ENCODE measurements around the gene VAMP5.

Gene VAMP5

DNA sequence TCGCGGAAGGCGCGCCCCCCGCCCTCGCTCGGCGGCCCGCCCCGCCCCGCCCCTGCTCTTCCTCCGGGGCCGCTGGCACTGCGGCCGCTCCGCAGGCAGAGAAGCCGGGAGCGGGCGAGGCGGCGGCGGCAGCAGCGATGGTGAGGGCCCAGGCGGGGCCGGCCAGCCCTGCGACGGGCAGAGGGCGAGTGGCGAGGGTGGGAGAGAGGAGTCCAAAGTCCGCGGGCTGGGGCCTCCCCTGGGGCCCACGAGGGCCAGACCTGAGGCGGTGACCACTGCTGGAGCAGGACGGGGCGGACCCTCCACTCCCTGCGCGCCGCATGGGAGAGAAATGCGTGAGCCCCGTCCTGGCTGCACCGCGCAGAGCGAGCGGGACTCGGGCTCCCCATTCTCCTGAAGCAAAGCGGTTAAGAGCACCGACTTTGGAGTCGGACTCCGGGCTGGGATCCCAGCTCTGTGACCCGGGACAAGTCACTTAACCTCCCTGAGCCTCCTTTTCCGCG is at the start of gene VAMP5:
Gene VAMP5, plus strand, starts transcription at position 78 of the 503 bp plus-strand sequence. Its CDS starts 60 bp downstream, at position 138.
- peak within 1 kb of the TSS; percentile 68 for H3K4me3 ChIP-seq (ENCODE audit: low read length)
- peak; percentile 17 for DNase-seq (ENCODE audit: low read depth)

DNA sequence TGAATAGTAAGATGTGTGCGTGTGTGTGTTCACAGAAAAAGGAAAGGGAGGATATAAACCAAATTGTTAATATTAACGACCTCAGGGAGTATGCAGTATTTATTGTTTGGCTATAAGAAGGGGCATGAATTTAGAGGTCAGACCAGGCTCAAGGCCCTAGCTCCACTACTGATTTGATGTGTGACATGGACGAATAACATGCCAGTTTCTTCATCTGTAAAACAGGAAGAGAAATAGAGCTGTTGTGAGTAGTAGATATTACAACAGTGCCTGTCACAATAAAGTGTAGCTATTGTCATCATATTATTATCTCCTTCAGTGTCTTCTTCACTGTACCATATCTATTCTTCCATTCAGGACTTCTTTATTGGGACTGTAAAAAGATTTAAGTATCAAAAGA is 49.4 kb upstream of the VAMP5 start:
- H3K4me3 ChIP-seq (ENCODE audit: low read length): no peak overlapping the region
- no peak for DNase-seq (ENCODE audit: low read depth)
- TF ChIP-seq CTCF (conservative IDR thresholded peaks at IDR 0.05; ENCODE audit: low read length): no peak

More for the DNA sequence above, at the start of gene VAMP5:
- no peak for TF ChIP-seq CTCF (conservative IDR thresholded peaks at IDR 0.05; ENCODE audit: low read length)

DNA sequence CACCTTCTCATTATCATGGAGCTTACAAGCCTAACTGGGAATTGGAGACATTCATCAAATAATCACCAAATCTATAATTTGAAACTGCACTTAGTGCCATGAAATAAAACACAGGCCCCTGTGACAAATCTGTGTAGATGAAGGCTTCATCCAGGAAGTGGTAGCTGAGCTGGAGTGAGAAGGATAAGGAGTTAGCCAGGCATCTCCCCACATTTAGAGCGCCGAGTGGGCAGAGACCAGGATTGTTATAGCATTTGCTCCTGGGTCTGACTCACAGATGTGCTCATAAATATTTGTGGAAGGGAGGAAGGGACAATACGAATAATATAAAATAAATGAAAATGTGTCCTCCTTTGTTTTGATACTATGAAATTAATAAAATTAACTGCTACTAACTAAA is 47.8 kb upstream of the VAMP5 start:
- TF ChIP-seq CTCF (conservative IDR thresholded peaks at IDR 0.05; ENCODE audit: low read length): no peak
- H3K4me3 ChIP-seq (ENCODE audit: low read length): no peak overlapping the region
- DNase-seq (ENCODE audit: low read depth): peak; percentile 71

DNA sequence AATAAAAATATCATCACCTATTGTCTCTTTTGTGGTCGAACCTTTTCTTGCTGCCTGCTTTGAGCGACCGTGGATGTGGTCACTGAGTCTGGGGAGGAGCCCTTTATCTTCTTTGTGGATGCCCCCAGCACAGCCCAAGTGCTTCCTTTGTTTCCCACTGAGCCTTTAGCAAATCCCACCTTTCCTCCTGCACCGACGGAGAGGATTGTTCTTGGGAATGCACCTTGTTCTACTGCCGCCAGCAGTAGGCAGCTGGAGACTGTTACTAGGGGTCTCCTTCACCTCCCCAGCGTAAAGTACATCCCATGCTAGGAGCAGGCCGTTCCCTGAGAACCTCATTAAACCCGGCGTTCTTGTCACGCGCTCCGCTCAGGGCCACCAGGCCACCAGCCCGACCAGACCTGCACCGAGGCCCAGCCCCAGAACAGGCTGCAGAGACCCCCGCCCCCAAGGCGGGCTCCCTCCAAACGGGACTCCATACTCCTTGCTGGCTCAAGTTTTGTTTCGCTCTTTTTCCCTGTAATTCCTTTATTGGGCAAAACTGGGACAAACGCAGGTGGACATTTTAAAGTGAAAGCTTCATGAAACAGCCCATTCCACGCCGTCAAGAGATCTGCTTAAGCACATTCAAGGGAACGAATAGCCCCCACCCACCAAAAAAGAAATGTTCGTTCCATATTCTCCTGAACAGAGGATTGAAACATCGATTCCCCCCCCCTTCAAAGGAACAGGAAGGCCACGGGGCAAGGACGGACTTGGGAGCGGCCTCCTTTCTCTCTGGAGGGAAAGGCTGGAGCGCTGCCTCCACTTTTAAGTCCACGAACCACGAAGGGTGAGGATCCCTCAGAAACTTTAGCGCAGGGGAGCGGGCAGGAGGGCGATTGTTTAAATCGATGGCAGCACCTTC is 46.4 kb upstream of the VAMP5 start:
- peak overlapping the region; percentile 99 for H3K4me3 ChIP-seq (ENCODE audit: low read length)
- peak; percentile 36 for DNase-seq (ENCODE audit: low read depth)
- no peak; the same call in 1 of the 2 replicates for TF ChIP-seq CTCF (conservative IDR thresholded peaks at IDR 0.05; ENCODE audit: low read length)

DNA sequence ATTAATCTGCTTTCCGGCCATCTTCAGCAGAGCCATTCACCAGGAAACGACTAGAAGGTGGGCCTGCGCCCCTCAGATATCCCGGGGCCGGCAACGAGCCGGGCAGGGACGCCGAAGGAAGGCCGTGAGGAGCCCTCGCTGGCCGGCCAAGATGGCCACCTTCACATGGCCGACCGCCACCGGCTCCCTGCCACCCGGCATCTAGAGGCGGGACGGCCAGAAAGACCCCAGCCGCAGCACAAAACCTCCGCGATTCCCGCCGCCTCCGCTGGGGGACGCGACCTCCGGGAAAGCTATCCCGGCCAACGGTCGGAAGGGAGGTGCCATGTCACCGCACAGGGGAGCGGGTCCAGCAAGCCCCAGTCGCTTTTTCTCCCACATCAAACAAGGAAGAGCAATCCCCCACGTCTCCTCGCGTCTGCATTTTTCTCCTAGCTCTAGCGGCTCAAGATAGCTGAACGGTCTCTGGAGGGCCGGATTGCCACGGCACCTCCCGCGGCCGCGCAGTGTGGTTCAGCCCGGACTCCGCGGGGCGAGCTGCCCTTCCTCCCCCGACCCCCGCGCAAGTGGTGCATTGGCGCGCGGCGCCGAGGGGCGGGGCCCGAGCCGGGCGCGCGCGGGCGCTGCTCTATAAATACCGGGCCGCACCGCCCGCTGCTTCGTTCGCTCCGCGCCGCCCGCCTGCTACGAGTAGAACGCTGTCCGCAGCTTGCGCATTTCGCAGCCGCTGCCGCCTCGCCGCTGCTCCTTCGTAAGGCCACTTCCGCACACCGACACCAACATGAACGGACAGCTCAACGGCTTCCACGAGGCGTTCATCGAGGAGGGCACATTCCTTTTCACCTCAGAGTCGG is 45.5 kb upstream of the VAMP5 start, which contains the start of gene MAT2A:
Gene MAT2A, plus strand, starts transcription at position 662 of the 854 bp plus-strand sequence. Its CDS starts 120 bp downstream, at position 782.
- H3K4me3 ChIP-seq (ENCODE audit: low read length): peak within 1 kb of the TSS; percentile 99
- peak; percentile 65 for TF ChIP-seq CTCF (conservative IDR thresholded peaks at IDR 0.05; ENCODE audit: low read length)
- peak; percentile 91 for DNase-seq (ENCODE audit: low read depth)

- TF ChIP-seq CTCF (conservative IDR thresholded peaks at IDR 0.05; ENCODE audit: low read length): no peak
- DNase-seq (ENCODE audit: low read depth): peak; percentile 63
- peak overlapping the region; percentile 99 for H3K4me3 ChIP-seq (ENCODE audit: low read length)
Observed at GRCh38 chr2:85539361-85540132, 44.7 kb upstream of the VAMP5 start.
